T follicular helper cell (primary cell): ENCODE measurements around the gene ADCY4.
"Not testable (repeated sequence)": the region's sequence is repeated elsewhere in the genome, so short reads cannot be mapped to it uniquely, and the experiment has no call there.

Experiments used
- DNase-seq: peaks from one replicate; pipeline ENCODE4 v3.0.0-alpha.2; 2020; ENCODE audit warnings: low read depth
- total RNA-seq, 2 experiments: gene quantifications; one replicate each; lab custom pipeline; 2026; lab: John Stamatoyannopoulos, UW

Gene ADCY4
- total RNA-seq: 0.43 to 4.5 reads per million in 2 experiments

- DNase-seq: no peak
Measured at GRCh38 chr14:24334431-24335291, at the start of gene ADCY4. ADCY4 (minus strand) TSS chr14:24335071; CDS start chr14:24334652, 419 bp downstream.

- DNase-seq: no peak
Measured at GRCh38 chr14:24384169-24384568, 49.3 kb upstream of the ADCY4 start.

- no peak for DNase-seq
Measured at GRCh38 chr14:24382064-24382371, 47.1 kb upstream of the ADCY4 start.

- no peak for DNase-seq
Measured at GRCh38 chr14:24381363-24382063, 46.6 kb upstream of the ADCY4 start.

- DNase-seq: no peak
Measured at GRCh38 chr14:24379907-24380730, 45.2 kb upstream of the ADCY4 start.

GRCh38 chr14:24378981-24379906 lies 44.4 kb upstream of the ADCY4 start:
- no peak for DNase-seq

- DNase-seq: no peak
Measured at GRCh38 chr14:24378327-24378726, 43.5 kb upstream of the ADCY4 start.

GRCh38 chr14:24377657-24378056 lies 42.8 kb upstream of the ADCY4 start:
- DNase-seq: no peak

- no peak for DNase-seq
Measured at GRCh38 chr14:24377126-24377525, 42.3 kb upstream of the ADCY4 start.

GRCh38 chr14:24376448-24377070 lies 41.7 kb upstream of the ADCY4 start:
- DNase-seq: no peak

GRCh38 chr14:24372701-24373416 lies 38.0 kb upstream of the ADCY4 start:
- no peak for DNase-seq

- DNase-seq: not testable (repeated sequence)
Measured at GRCh38 chr14:24371605-24372004, 36.7 kb upstream of the ADCY4 start.

GRCh38 chr14:24370748-24371147 lies 35.9 kb upstream of the ADCY4 start:
- DNase-seq: no peak

GRCh38 chr14:24369907-24370687 lies 35.2 kb upstream of the ADCY4 start:
- no peak for DNase-seq

GRCh38 chr14:24369463-24369862 lies 34.6 kb upstream of the ADCY4 start:
- DNase-seq: no peak

- no peak for DNase-seq
Measured at GRCh38 chr14:24368562-24369252, 33.8 kb upstream of the ADCY4 start.

- no peak for DNase-seq
Measured at GRCh38 chr14:24368212-24368561, 33.3 kb upstream of the ADCY4 start.

- no peak for DNase-seq
Measured at GRCh38 chr14:24367514-24368211, 32.8 kb upstream of the ADCY4 start, which contains the start of gene NFATC4. NFATC4 (plus strand) TSS chr14:24368184; CDS start chr14:24368341, 157 bp downstream.
